Spleen (tissue), 7 donors: ENCODE data around the gene NFRKB.

Experiments used
- CTCF ChIP-seq, 11 experiments: fragments of 200-600 bp in 7 of 11; fragments of 450-650 bp in 4 of 11; sonication (generic) in 4 of 11; IDR thresholded peaks in 8 of 11; conservative IDR thresholded peaks in 3 of 11; 1 replicate in 7 of 11; 2 replicates in 4 of 11; pipeline versions ENCODE4 v1.4.0 to v1.8.0; 2016 to 2021; ENCODE audit warnings: antibody characterized with exemption in 11 of 11, inconsistent platforms in 4 of 11, mild to moderate bottlenecking in 1 of 11
- POLR2A ChIP-seq, 3 donors: fragments of 450-650 bp; IDR thresholded peaks; one replicate each; pipeline ENCODE4 v1.5.1; 2017; ENCODE audit warnings: antibody characterized with exemption in 3 of 3, mild to moderate bottlenecking in 1 of 3
- POLR2AphosphoS5 ChIP-seq, 3 donors: sonication (generic); formaldehyde crosslinking; IDR thresholded peaks; one replicate each; pipeline ENCODE4 v1.5.1; 2017; ENCODE audit warnings: antibody characterized with exemption in 3 of 3
- donor health status: DM: no; HTN: no; CAD: no; lungs with moderate emphysema.
- donor health status: DM: no; HTN: no; CAD: no.
- donor health status: DM: no; HTN: no; CAD: no.

- TF ChIP-seq CTCF (IDR thresholded peaks at IDR 0.05 in 8 of 11, conservative IDR thresholded peaks at IDR 0.05 in 3 of 11) (no peak), POLR2A (IDR thresholded peaks at IDR 0.05) (no peak), POLR2AphosphoS5 (IDR thresholded peaks at IDR 0.05) (no peak)
These were observed 47.7 kb upstream of the NFRKB start for GRCh38 chr11:129943036-129943435.
